Coronary artery (tissue), 2 donors: ENCODE results near the gene PLEKHG7.

Experiments
- DNase-seq: peaks from one replicate; pipeline ENCODE4 v3.0.0-alpha.2; 2017; ENCODE audit warnings: low spot score
- H3K27ac ChIP-seq, 2 donors: fragments of 200-600 bp; sonication (generic); one replicate each; pipeline ENCODE4 v1.5.1; 2016 to 2019
- H3K4me3 ChIP-seq: fragments of 200-600 bp; sonication (generic); 2 replicates; pipeline ENCODE4 v1.5.1; 2016; ENCODE audit warnings: mild to moderate bottlenecking, moderate library complexity
- CTCF ChIP-seq: fragments of 200-600 bp; sonication (generic); IDR thresholded peaks from one replicate; pipeline ENCODE4 v1.5.1; 2019; ENCODE audit warnings: antibody characterized with exemption

PLEKHG7 gene

GRCh38 chr12:92690601-92691000, 12.2 kb upstream of the PLEKHG7 start:
- H3K4me3 ChIP-seq, result no peak overlapping the region
- no peak for DNase-seq
- no peak overlapping the region for H3K27ac ChIP-seq
- no peak for TF ChIP-seq CTCF

- H3K4me3 ChIP-seq, result no peak overlapping the region
- TF ChIP-seq CTCF, result no peak
- no peak for DNase-seq
- H3K27ac ChIP-seq, result no peak overlapping the region
These were observed 7.7 kb upstream of the PLEKHG7 start for GRCh38 chr12:92695056-92695455.

GRCh38 chr12:92695577-92695976, 7.2 kb upstream of the PLEKHG7 start:
- no peak for DNase-seq
- Histone ChIP-seq H3K4me3 (no peak overlapping the region), H3K27ac (no peak overlapping the region)
- no peak for TF ChIP-seq CTCF

- no peak overlapping the region for H3K4me3 ChIP-seq
- DNase-seq, result no peak
- no peak for TF ChIP-seq CTCF
- H3K27ac ChIP-seq, result peak overlapping the region in 1 of 2 donors; percentile 3
These were observed 6.6 kb upstream of the PLEKHG7 start for GRCh38 chr12:92696216-92696615.

GRCh38 chr12:92698474-92698873, 4.3 kb upstream of the PLEKHG7 start:
- Histone ChIP-seq H3K27ac (no peak overlapping the region), H3K4me3 (no peak overlapping the region)
- DNase-seq, result no peak
- TF ChIP-seq CTCF, result no peak

- Histone ChIP-seq H3K27ac (no peak overlapping the region), H3K4me3 (no peak overlapping the region)
- DNase-seq, result no peak
- TF ChIP-seq CTCF, result no peak
These were observed 1.3 kb upstream of the PLEKHG7 start for GRCh38 chr12:92701441-92701840.

- no peak for TF ChIP-seq CTCF
- Histone ChIP-seq H3K4me3 (no peak overlapping the region), H3K27ac (no peak overlapping the region)
- DNase-seq, result no peak
These were observed 997 bp downstream of the PLEKHG7 start for GRCh38 chr12:92703786-92704185.
